Measurements from ENCODE around the gene PAQR7.
"Not testable (repeated sequence)": the region's sequence is repeated elsewhere in the genome, so short reads cannot be mapped to it uniquely, and the experiment has no call there.

PAQR7 gene

GRCh38 chr1:25848531-25848930 lies 27.0 kb downstream of the PAQR7 start:
- DNase-seq (ENCODE audit: low read depth in 3 of 3, low spot score in 1 of 3) = no peak

- DNase-seq (ENCODE audit: low read depth in 3 of 3, low spot score in 1 of 3) = no peak
These were observed 27.6 kb downstream of the PAQR7 start for GRCh38 chr1:25847929-25848328.

GRCh38 chr1:25845664-25846063 lies 29.8 kb downstream of the PAQR7 start:
- no peak for DNase-seq (ENCODE audit: low read depth in 3 of 3, low spot score in 1 of 3)

GRCh38 chr1:25844536-25845337 lies 30.8 kb downstream of the PAQR7 start:
- no peak for DNase-seq (ENCODE audit: low read depth in 3 of 3, low spot score in 1 of 3)

- no peak for DNase-seq (ENCODE audit: low read depth in 3 of 3, low spot score in 1 of 3)
These were observed 32.0 kb downstream of the PAQR7 start for GRCh38 chr1:25843483-25843882.

- not testable (repeated sequence) for DNase-seq (ENCODE audit: low read depth in 3 of 3, low spot score in 1 of 3)
These were observed 35.7 kb downstream of the PAQR7 start for GRCh38 chr1:25839808-25840207.

- DNase-seq (ENCODE audit: low read depth in 3 of 3, low spot score in 1 of 3) = no peak
These were observed 38.1 kb downstream of the PAQR7 start for GRCh38 chr1:25837262-25837875.

- no peak for DNase-seq (ENCODE audit: low read depth in 3 of 3, low spot score in 1 of 3)
These were observed 38.8 kb downstream of the PAQR7 start for GRCh38 chr1:25836695-25837094.

- no peak for DNase-seq (ENCODE audit: low read depth in 3 of 3, low spot score in 1 of 3)
These were observed 40.6 kb downstream of the PAQR7 start for GRCh38 chr1:25834894-25835293.

GRCh38 chr1:25833158-25833557 lies 42.4 kb downstream of the PAQR7 start:
- DNase-seq (ENCODE audit: low read depth in 3 of 3, low spot score in 1 of 3) = no peak

GRCh38 chr1:25832336-25833037 lies 43.0 kb downstream of the PAQR7 start:
- no peak for DNase-seq (ENCODE audit: low read depth in 3 of 3, low spot score in 1 of 3)

- DNase-seq (ENCODE audit: low read depth in 3 of 3, low spot score in 1 of 3) = no peak
These were observed 43.8 kb downstream of the PAQR7 start for GRCh38 chr1:25831569-25832196.

- no peak for DNase-seq (ENCODE audit: low read depth in 3 of 3, low spot score in 1 of 3)
These were observed 46.5 kb downstream of the PAQR7 start for GRCh38 chr1:25829046-25829445.

GRCh38 chr1:25828491-25828890 lies 47.0 kb downstream of the PAQR7 start:
- DNase-seq (ENCODE audit: low read depth in 3 of 3, low spot score in 1 of 3) = no peak

- no peak for DNase-seq (ENCODE audit: low read depth in 3 of 3, low spot score in 1 of 3)
These were observed 48.9 kb downstream of the PAQR7 start for GRCh38 chr1:25826571-25826970.

GRCh38 chr1:25825605-25826004 lies 49.9 kb downstream of the PAQR7 start:
- DNase-seq (ENCODE audit: low read depth in 3 of 3, low spot score in 1 of 3) = no peak

- DNase-seq (ENCODE audit: low read depth in 3 of 3, low spot score in 1 of 3) = no peak
These were observed 53.8 kb downstream of the PAQR7 start for GRCh38 chr1:25821630-25822091.

GRCh38 chr1:25821112-25821476 lies 54.4 kb downstream of the PAQR7 start:
- DNase-seq (ENCODE audit: low read depth in 3 of 3, low spot score in 1 of 3) = no peak

- DNase-seq (ENCODE audit: low read depth in 3 of 3, low spot score in 1 of 3) = peak in 2 of 3 donors; percentile 26 to 45
These were observed 55.0 kb downstream of the PAQR7 start for GRCh38 chr1:25820247-25821111.

GRCh38 chr1:25819491-25820246 lies 55.8 kb downstream of the PAQR7 start, which contains the start of gene MTFR1L:
Gene MTFR1L, plus strand, starts transcription at chr1:25819954. Its CDS starts 3,151 bp downstream, at chr1:25823105.
- DNase-seq (ENCODE audit: low read depth in 3 of 3, low spot score in 1 of 3) = peak; percentile 77 to 89 (median 84)
